Progenitor cell of endocrine pancreas (in vitro differentiated cells): ENCODE data around the gene DGKH. TPM values are rescaled to one million over a fixed set of nuclear protein-coding genes. Genes with fewer than 3 reads are reported as not detected.
"Not testable (repeated sequence)": the region's sequence is repeated elsewhere in the genome, so short reads cannot be mapped to it uniquely, and the experiment has no call there.

Experiments used
- DNase-seq: peaks from one replicate; pipeline ENCODE4 v3.0.0; 2021; ENCODE audit warnings: low spot score; ENCODE audit not compliant: unreplicated experiment
- H3K27ac Mint-ChIP-seq: 2 replicates; pipeline ENCODE4 v1.8.0; 2021; ENCODE audit warnings: mild to moderate bottlenecking, moderate library complexity, mixed read lengths
- H3K27me3 Mint-ChIP-seq: 2 replicates; pipeline ENCODE4 v1.8.0; 2021; ENCODE audit warnings: mixed read lengths
- H3K36me3 Mint-ChIP-seq: 2 replicates; pipeline ENCODE4 v1.8.0; 2022; ENCODE audit warnings: mixed read lengths; ENCODE audit not compliant: insufficient read depth
- H3K4me1 Mint-ChIP-seq: 2 replicates; pipeline ENCODE4 v1.8.0; 2021; ENCODE audit warnings: low read depth, mixed read lengths
- H3K4me3 Mint-ChIP-seq: 2 replicates; pipeline ENCODE4 v1.8.0; 2021; ENCODE audit warnings: low read depth, mild to moderate bottlenecking, moderate library complexity, mixed read lengths
- H3K9me3 Mint-ChIP-seq: 2 replicates; pipeline ENCODE4 v1.8.0; 2021; ENCODE audit warnings: low read depth, mixed read lengths
- total RNA-seq: library from RNA; stranded (reverse); gene quantifications from 2 replicates; pipeline ENCODE4 v1.2.1, GENCODE V29; 2021
- TF ChIP-seq, protein P1 (sequence below): fragments of 200-600 bp; sonication (generic); IDR thresholded peaks from one replicate; pipeline ENCODE4 v1.5.0; 2021; ENCODE audit warnings: antibody characterized with exemption, mild to moderate bottlenecking; ENCODE audit not compliant: unreplicated experiment

Gene DGKH
- total RNA-seq, 1 donor from 2014 or later: 5.3 TPM

DNA sequence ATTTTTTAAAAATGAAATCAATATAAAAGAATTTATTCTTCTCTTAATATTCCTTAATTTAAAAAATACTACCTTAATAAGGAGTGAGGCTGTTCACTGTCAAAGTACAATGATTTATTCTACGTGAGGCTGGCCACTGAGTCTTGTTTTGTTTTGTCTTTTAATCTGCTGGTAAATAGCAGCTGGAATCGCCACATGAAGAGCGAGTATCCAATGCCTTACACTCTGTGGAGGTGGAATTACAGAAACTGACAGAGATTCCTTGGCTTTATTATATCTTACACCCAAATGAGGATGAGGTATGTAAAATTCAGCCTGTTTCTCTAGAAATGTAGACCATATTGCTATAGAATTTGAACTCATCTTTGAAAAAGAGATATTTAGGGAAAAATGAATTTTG lies 170.6 kb downstream of the DGKH start:
- Mint-ChIP-seq H3K36me3 (peaks cover 2% of the 10 kb centered on the region), H3K27me3 (no peaks in the 10 kb centered on the region), H3K4me1 (no peaks in the 10 kb centered on the region), H3K4me3 (no peak overlapping the region), H3K27ac (no peak overlapping the region), H3K9me3 (no peaks in the 10 kb centered on the region)
- DNase-seq: no peak
- TF ChIP-seq, protein P1, sequence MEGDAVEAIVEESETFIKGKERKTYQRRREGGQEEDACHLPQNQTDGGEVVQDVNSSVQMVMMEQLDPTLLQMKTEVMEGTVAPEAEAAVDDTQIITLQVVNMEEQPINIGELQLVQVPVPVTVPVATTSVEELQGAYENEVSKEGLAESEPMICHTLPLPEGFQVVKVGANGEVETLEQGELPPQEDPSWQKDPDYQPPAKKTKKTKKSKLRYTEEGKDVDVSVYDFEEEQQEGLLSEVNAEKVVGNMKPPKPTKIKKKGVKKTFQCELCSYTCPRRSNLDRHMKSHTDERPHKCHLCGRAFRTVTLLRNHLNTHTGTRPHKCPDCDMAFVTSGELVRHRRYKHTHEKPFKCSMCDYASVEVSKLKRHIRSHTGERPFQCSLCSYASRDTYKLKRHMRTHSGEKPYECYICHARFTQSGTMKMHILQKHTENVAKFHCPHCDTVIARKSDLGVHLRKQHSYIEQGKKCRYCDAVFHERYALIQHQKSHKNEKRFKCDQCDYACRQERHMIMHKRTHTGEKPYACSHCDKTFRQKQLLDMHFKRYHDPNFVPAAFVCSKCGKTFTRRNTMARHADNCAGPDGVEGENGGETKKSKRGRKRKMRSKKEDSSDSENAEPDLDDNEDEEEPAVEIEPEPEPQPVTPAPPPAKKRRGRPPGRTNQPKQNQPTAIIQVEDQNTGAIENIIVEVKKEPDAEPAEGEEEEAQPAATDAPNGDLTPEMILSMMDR: no peak

DNA sequence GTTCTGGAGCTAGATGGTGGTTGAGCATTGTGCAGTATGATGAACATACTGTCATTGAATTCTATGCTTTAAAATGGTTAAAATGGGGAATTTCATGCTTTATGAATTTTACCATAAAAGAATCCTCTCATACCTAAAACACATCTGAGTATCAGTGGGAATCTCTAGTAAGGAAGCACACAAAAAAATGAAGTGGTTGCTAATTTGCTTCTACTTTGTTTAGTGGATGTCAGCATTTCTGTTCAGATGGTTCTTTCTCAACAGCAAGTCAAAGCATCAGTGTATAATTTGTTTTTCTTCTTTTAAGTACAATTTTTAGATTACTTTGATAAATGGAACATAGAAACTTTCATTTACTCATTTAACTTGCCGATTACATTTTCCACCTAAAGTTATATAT lies 171.4 kb downstream of the DGKH start:
- no peaks in the 10 kb centered on the region for H3K4me1 Mint-ChIP-seq
- no peak overlapping the region for H3K4me3 Mint-ChIP-seq
- no peaks in the 10 kb centered on the region for H3K27me3 Mint-ChIP-seq
- DNase-seq: no peak
- no peak overlapping the region for H3K27ac Mint-ChIP-seq
- TF ChIP-seq, protein P1: no peak
- H3K9me3 Mint-ChIP-seq: no peaks in the 10 kb centered on the region
- peaks cover 2% of the 10 kb centered on the region for H3K36me3 Mint-ChIP-seq

DNA sequence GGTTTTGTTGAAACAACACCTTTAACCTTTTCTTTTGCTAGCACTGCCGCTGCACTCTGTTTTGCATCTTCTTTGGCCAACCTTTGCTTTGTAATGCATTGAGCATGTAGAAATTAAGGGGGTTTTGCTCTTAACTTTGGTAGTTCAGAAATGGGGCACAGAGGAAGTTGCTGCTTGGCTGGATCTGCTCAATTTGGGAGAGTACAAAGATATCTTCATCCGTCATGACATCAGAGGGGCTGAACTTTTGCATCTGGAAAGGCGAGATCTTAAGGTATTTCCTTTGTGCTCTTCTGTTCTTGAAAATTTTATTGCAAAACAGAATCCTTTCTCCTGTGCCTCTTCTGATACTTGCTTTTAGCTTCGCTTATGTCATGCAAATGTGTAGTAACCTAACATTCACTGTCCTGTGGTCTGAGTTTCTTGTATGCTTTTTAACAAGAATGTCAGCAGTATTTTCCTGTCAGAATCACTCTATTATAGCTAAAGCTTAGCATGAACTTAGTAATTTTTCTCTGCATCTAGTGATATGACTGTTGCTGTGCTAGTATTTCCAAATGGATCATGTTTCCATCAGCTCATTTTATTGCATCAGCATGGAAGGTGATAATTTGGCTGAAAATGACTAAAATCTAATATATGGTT lies 172.8 kb downstream of the DGKH start:
- Mint-ChIP-seq H3K9me3 (peaks cover 5% of the 10 kb centered on the region), H3K27ac (no peak overlapping the region), H3K4me1 (no peaks in the 10 kb centered on the region), H3K4me3 (no peak overlapping the region), H3K27me3 (no peaks in the 10 kb centered on the region), H3K36me3 (peaks cover 7% of the 10 kb centered on the region)
- DNase-seq: no peak
- TF ChIP-seq, protein P1: no peak

DNA sequence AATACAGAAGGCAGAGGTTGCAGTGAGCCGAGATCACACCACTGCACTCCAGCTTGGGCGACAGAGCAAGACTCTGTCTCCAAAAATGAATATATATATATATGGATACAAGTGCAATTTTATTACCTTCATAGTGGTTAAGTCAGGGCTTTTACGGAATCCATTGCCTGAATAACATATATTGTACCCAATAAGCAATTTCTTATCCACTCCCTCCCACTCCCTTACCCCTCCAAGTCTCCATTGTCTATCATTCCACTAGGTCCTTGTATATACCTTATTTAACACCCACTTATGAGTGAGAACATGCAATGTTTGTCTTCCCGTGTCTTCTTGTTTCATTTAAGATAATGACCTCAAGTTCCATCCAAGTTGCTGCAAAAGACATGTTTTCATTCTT lies 175.2 kb downstream of the DGKH start:
- peaks cover 2% of the 10 kb centered on the region for H3K4me1 Mint-ChIP-seq

DNA sequence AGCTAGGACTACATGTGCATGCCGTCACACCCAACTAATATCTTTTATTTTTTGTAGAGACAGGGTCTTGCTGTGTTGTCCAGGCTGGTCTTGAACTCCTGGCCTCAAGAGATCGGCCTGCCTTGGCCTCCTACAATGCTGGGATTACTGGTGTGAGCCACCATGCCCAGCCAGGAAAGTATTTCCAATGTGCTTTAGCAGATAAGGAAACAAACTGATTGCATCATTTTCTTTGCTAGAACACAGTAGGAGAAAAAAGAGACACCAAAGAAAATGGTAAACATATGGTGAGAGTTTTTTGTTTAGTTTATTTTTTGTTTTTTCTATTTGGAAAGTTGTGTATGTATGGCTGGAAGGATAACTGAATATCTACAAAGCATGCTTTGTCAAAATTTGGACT lies 176.6 kb downstream of the DGKH start:
- no peak overlapping the region for H3K27ac Mint-ChIP-seq
- H3K27me3 Mint-ChIP-seq: no peaks in the 10 kb centered on the region
- no peak overlapping the region for H3K4me3 Mint-ChIP-seq
- peaks cover 5% of the 10 kb centered on the region for H3K9me3 Mint-ChIP-seq
- peaks cover 8% of the 10 kb centered on the region for H3K4me1 Mint-ChIP-seq
- no peak for DNase-seq
- TF ChIP-seq, protein P1: no peak
- peaks cover 5% of the 10 kb centered on the region for H3K36me3 Mint-ChIP-seq

More for the DNA sequence above, 175.2 kb downstream of the DGKH start:
- Mint-ChIP-seq H3K9me3 (peaks cover 5% of the 10 kb centered on the region), H3K4me3 (no peak overlapping the region), H3K27ac (no peak overlapping the region), H3K27me3 (no peaks in the 10 kb centered on the region), H3K36me3 (peaks cover 7% of the 10 kb centered on the region)
- no peak for DNase-seq
- TF ChIP-seq, protein P1: no peak

DNA sequence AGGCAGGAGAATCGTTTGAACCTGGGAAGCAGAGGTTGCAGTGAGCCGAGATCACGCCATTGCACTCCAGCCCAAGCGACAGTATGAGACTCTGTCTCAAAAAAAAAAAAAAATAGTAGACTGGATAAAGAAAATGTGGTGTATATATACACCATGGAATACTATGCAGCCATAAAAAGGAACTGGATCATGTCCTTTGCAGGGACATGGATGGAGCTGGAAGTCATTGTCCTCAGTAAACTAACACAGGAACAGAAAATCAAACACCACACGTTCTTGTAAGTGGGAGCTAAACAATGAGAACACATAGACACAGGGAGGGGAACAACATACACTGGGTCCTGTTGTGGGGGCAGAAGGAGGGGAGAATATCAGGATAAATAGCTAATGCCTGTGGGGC lies 178.3 kb downstream of the DGKH start:
- H3K4me3 Mint-ChIP-seq, DNase-seq, H3K27me3 Mint-ChIP-seq, H3K36me3 Mint-ChIP-seq, H3K27ac Mint-ChIP-seq, H3K4me1 Mint-ChIP-seq, H3K9me3 Mint-ChIP-seq: not testable (repeated sequence)
